CD14-positive monocyte (primary cell): ENCODE data around the gene OXT. TPM values are rescaled to one million over a fixed set of nuclear protein-coding genes. Genes with fewer than 3 reads are reported as not detected.
A peak's percentile ranks its signal among the peaks of the same experiment; 100 is the strongest.

ENCODE experiments used
- DNase-seq, 3 donors: peaks; one replicate each; pipeline ENCODE4 v3.0.0-alpha.2; 2011 to 2022
- H2AFZ ChIP-seq: 2 replicates; pipeline ENCODE4 v1.6.0; 2012; ENCODE audit warnings: mild to moderate bottlenecking, low read depth, low read length, inconsistent platforms; ENCODE audit not compliant: insufficient read depth, poor library complexity, severe bottlenecking
- H3K27ac ChIP-seq, 2 donors: 1 replicate in 1 of 2; 2 replicates in 1 of 2; pipeline ENCODE4 v1.5.1; 2012 to 2013; ENCODE audit warnings: low read length in 2 of 2, control low read depth in 1 of 2, inconsistent platforms in 1 of 2, low read depth in 1 of 2, mild to moderate bottlenecking in 1 of 2
- H3K27me3 ChIP-seq, 2 donors: one replicate each; pipeline versions ENCODE4 v1.6.0 to v1.6.1; 2011 to 2013; ENCODE audit warnings: low read length in 2 of 2; ENCODE audit not compliant: control insufficient read depth in 2 of 2, insufficient read depth in 2 of 2
- H3K36me3 ChIP-seq, 2 donors: replicated peaks in 1 of 2; 1 replicate in 1 of 2; 2 replicates in 1 of 2; pipeline versions ENCODE4 v1.5.1 to v1.6.1; 2012 to 2013; ENCODE audit warnings: low read length in 2 of 2, control low read depth in 1 of 2, inconsistent platforms in 1 of 2, mild to moderate bottlenecking in 1 of 2; ENCODE audit not compliant: insufficient read depth in 2 of 2, control insufficient read depth in 1 of 2
- H3K4me1 ChIP-seq, 2 donors: 1 replicate in 1 of 2; 2 replicates in 1 of 2; pipeline versions ENCODE4 v1.5.1 to v1.6.1; 2012 to 2013; ENCODE audit warnings: low read length in 2 of 2, control low read depth in 1 of 2, inconsistent platforms in 1 of 2, mild to moderate bottlenecking in 1 of 2, moderate library complexity in 1 of 2; ENCODE audit not compliant: insufficient read depth in 2 of 2, control insufficient read depth in 1 of 2
- H3K4me2 ChIP-seq: replicated peaks from 2 replicates; pipeline ENCODE3; 2012; ENCODE audit warnings: low read length, moderate library complexity, mild to moderate bottlenecking; ENCODE audit not compliant: poor library complexity, severe bottlenecking; ENCODE audit errors: extremely low read depth
- H3K4me3 ChIP-seq, 3 experiments: fragments of 200-600 bp in 1 of 3; sonication (generic) in 1 of 3; replicated peaks in 1 of 3; 1 replicate in 2 of 3; 2 replicates in 1 of 3; pipeline ENCODE4 v1.5.1; 2011 to 2013; ENCODE audit warnings: low read length in 3 of 3, mild to moderate bottlenecking in 3 of 3, control low read depth in 2 of 3, low read depth in 2 of 3, inconsistent platforms in 1 of 3, moderate library complexity in 1 of 3
- H3K79me2 ChIP-seq: 2 replicates; pipeline ENCODE4 v1.6.0; 2012; ENCODE audit warnings: mild to moderate bottlenecking, control low read depth, inconsistent platforms, low read length, moderate library complexity; ENCODE audit not compliant: insufficient read depth
- H3K9ac ChIP-seq: 2 replicates; pipeline ENCODE4 v1.6.0; 2017; ENCODE audit warnings: low read length, mild to moderate bottlenecking; ENCODE audit not compliant: insufficient read depth, poor library complexity, severe bottlenecking
- H3K9me3 ChIP-seq, 2 donors: replicated peaks in 1 of 2; 1 replicate in 1 of 2; 2 replicates in 1 of 2; pipeline versions ENCODE4 v1.5.1 to v1.6.1; 2012 to 2013; ENCODE audit warnings: low read length in 2 of 2, control low read depth in 1 of 2; ENCODE audit not compliant: control insufficient read depth in 1 of 2, insufficient read depth in 1 of 2
- H4K20me1 ChIP-seq: 2 replicates; pipeline ENCODE4 v1.6.0; 2012; ENCODE audit warnings: mild to moderate bottlenecking, low read length, control low read depth, moderate library complexity; ENCODE audit not compliant: insufficient read depth
- H3K27ac Mint-ChIP-seq, 7 donors: one replicate each; pipeline ENCODE4 v1.8.0; 2020; ENCODE audit warnings: mild to moderate bottlenecking in 7 of 7, mixed read lengths in 7 of 7, moderate library complexity in 6 of 7, inconsistent platforms in 2 of 7
- H3K27me3 Mint-ChIP-seq, 3 donors: one replicate each; pipeline ENCODE4 v1.8.0; 2021 to 2022; ENCODE audit warnings: low read depth in 3 of 3, mild to moderate bottlenecking in 3 of 3, mixed read lengths in 3 of 3, moderate library complexity in 3 of 3, inconsistent platforms in 1 of 3
- H3K36me3 Mint-ChIP-seq, 2 donors: one replicate each; pipeline ENCODE4 v1.8.0; 2020; ENCODE audit warnings: mixed read lengths in 2 of 2, inconsistent platforms in 1 of 2, mild to moderate bottlenecking in 1 of 2
- H3K4me1 Mint-ChIP-seq: one replicate; pipeline ENCODE4 v1.8.0; 2020; ENCODE audit warnings: mild to moderate bottlenecking, mixed read lengths
- H3K4me3 Mint-ChIP-seq, 2 donors: one replicate each; pipeline ENCODE4 v1.8.0; 2020; ENCODE audit warnings: mild to moderate bottlenecking in 2 of 2, mixed read lengths in 2 of 2, moderate library complexity in 1 of 2
- H3K9me3 Mint-ChIP-seq, 7 donors: one replicate each; pipeline ENCODE4 v1.8.0; 2020 to 2022; ENCODE audit warnings: mixed read lengths in 7 of 7, mild to moderate bottlenecking in 6 of 7, moderate library complexity in 6 of 7, inconsistent platforms in 2 of 7
- WGBS: methylation state at CpG from one replicate; pipeline ENCODE4 v1.1.5; 2013; ENCODE audit warnings: missing lambda C conversion rate; ENCODE audit not compliant: insufficient coverage; 5-methylcytosine and 5-hydroxymethylcytosine counted together
- intact Hi-C, 2 donors: fragments of 100-400 bp; cut with micrococcal nuclease; formaldehyde crosslinking; loops; one replicate each; pipeline versions ENCODE4 v1.15.0 to v1.15.1; 2023
- polyA plus RNA-seq, 3 donors: library from polyadenylated mRNA; depleted of rRNA in 1 of 3; unstranded in 2 of 3; stranded (reverse) in 1 of 3; fragments of 300-500 nt in 2 of 3; fragments of >200 nt in 1 of 3; fragmentation: Illumina TruSeq in 2 of 3; gene quantifications; 1 replicate in 2 of 3; 2 replicates in 1 of 3; pipeline ENCODE4 v1.2.3, GENCODE V29; 2012 to 2021
- TF ChIP-seq, protein P1 (sequence below): fragments of 200-600 bp; IDR thresholded peaks from one replicate; pipeline ENCODE4 v1.8.0; 2022; ENCODE audit warnings: antibody characterized with exemption, mild to moderate bottlenecking

Gene OXT
- polyA plus RNA-seq, 3 donors: not detected

DNA sequence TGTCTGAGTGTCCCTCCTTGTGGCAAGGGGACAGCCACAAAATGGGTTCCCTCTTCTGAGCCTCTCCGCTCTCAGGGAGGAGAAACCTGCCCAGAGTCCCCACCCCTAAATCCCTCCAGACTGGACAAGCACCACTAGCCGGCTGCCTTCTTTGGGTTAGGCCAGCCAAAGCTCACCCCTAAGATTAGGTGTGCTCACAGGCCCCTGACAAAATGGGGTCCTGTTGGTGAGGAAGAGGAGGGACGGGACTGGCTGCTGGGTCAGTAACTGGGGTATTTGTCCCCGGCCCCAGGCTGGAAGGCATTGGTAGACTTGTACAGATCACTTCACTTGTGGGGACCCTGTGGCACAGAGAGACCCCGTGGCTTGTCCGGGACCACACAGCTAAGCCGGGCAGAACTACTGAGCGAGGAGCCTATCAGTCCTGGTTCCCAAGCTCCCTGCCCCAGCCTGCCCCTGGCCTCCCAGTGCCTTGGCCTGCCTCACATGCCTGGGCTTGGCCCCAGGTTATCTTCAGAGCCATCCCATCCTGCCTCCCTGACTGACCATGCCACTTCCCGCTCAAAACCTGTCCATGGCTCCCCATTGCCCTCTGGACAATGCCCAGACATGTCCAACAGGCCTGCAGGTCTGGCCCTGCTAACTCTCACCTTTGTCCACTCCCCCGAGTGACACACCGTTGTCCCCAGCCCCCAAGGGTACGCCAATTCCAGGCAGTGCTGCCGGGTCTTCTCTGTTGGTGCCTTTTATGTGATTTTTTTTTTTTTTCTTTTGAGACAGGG is 23.6 kb downstream of the OXT start:
- Mint-ChIP-seq H3K27me3 (peaks cover 38 to 63% (median 49%) of the 10 kb centered on the region in 3 donors), H3K27ac (peak overlapping the region in 1 of 7 donors; percentile 25), H3K4me1 (peaks cover 19% of the 10 kb centered on the region), H3K4me3 (no peak overlapping the region), H3K36me3 (peaks cover 0 to 7% of the 10 kb centered on the region in 2 donors), H3K9me3 (peaks cover 0 to 14% (median 10%) of the 10 kb centered on the region in 7 donors)
- Histone ChIP-seq H3K79me2 (no peaks in the 10 kb centered on the region), H3K4me2 (no peak overlapping the region), H3K4me3 (no peak overlapping the region), H3K9ac (no peak overlapping the region), H3K27me3 (peaks cover 26 to 40% of the 10 kb centered on the region in 2 donors), H3K36me3 (no peaks in the 10 kb centered on the region), H4K20me1 (no peaks in the 10 kb centered on the region), H3K27ac (no peak overlapping the region), H2AFZ (no peak overlapping the region), H3K9me3 (no peaks in the 10 kb centered on the region), H3K4me1 (peaks cover 12 to 21% of the 10 kb centered on the region in 2 donors)
- 98% methylated on average over 7 of the region's 13 CpGs for WGBS
- no peak for DNase-seq
- TF ChIP-seq, protein P1, sequence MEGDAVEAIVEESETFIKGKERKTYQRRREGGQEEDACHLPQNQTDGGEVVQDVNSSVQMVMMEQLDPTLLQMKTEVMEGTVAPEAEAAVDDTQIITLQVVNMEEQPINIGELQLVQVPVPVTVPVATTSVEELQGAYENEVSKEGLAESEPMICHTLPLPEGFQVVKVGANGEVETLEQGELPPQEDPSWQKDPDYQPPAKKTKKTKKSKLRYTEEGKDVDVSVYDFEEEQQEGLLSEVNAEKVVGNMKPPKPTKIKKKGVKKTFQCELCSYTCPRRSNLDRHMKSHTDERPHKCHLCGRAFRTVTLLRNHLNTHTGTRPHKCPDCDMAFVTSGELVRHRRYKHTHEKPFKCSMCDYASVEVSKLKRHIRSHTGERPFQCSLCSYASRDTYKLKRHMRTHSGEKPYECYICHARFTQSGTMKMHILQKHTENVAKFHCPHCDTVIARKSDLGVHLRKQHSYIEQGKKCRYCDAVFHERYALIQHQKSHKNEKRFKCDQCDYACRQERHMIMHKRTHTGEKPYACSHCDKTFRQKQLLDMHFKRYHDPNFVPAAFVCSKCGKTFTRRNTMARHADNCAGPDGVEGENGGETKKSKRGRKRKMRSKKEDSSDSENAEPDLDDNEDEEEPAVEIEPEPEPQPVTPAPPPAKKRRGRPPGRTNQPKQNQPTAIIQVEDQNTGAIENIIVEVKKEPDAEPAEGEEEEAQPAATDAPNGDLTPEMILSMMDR: no peak
- intact Hi-C loops: no loop called here

GRCh38 chr20:3100480-3100879 is 29.1 kb downstream of the OXT start:
- H4K20me1 ChIP-seq: no peaks in the 10 kb centered on the region
- H3K4me3 Mint-ChIP-seq: no peak overlapping the region
- no peaks in the 10 kb centered on the region for H3K36me3 ChIP-seq
- no peak overlapping the region for H2AFZ ChIP-seq
- DNase-seq: no peak
- peaks cover 13 to 36% (median 15%) of the 10 kb centered on the region in 3 donors for H3K27me3 Mint-ChIP-seq
- H3K9me3 ChIP-seq: no peaks in the 10 kb centered on the region
- intact Hi-C loops: no loop called here
- H3K9ac ChIP-seq: no peak overlapping the region
- peaks cover 0 to 2% of the 10 kb centered on the region in 2 donors for H3K36me3 Mint-ChIP-seq
- no peak overlapping the region for H3K4me3 ChIP-seq
- TF ChIP-seq, protein P1: no peak
- no peaks in the 10 kb centered on the region for H3K79me2 ChIP-seq
- no peak overlapping the region for H3K27ac Mint-ChIP-seq
- H3K4me1 Mint-ChIP-seq: peaks cover 15% of the 10 kb centered on the region
- peaks cover 7 to 9% of the 10 kb centered on the region in 2 donors for H3K4me1 ChIP-seq
- WGBS: 98% methylated on average over 6 of the region's 7 CpGs
- H3K27me3 ChIP-seq: peaks cover 0 to 2% of the 10 kb centered on the region in 2 donors
- no peak overlapping the region for H3K4me2 ChIP-seq
- H3K9me3 Mint-ChIP-seq: peaks cover 0 to 3% (median 0%) of the 10 kb centered on the region in 7 donors
- H3K27ac ChIP-seq: no peak overlapping the region
